ENCODE data around the gene C1QBP. TPM values are rescaled to one million over a fixed set of nuclear protein-coding genes. Genes with fewer than 3 reads are reported as not detected.

C1QBP gene
- total RNA-seq, 4 donors from 2014 or later = 102 to 200 (median 134) TPM

DNA sequence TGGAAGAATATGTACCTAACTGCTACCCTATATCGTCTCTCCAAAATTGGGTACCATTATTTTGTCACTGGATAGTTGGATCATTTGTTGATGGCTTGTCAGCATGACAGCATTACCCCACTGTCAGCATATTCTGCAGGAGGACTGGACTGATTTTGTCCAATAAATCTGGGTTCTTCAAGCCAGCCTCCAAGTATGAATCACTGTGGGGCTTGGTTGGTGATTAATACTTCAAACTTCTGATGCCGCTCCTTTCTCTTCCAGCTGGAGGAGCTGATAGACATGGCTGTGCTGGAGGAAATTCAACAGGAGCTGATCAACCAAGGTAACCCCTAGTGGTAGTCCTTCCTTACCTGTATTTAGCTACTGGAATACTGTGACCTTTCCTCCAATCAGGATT, 16.4 kb downstream of the C1QBP start:
- H3K4me3 ChIP-seq = no peak overlapping the region
- intact Hi-C loops (cut with DNase I; ENCODE audit: low total_unique reads) = no loop called here
- ATAC-seq (no peak), DNase-seq (no peak)
- peaks cover 21 to 24% of the 10 kb centered on the region in 2 donors for H3K4me1 ChIP-seq
- TF ChIP-seq, protein P1, sequence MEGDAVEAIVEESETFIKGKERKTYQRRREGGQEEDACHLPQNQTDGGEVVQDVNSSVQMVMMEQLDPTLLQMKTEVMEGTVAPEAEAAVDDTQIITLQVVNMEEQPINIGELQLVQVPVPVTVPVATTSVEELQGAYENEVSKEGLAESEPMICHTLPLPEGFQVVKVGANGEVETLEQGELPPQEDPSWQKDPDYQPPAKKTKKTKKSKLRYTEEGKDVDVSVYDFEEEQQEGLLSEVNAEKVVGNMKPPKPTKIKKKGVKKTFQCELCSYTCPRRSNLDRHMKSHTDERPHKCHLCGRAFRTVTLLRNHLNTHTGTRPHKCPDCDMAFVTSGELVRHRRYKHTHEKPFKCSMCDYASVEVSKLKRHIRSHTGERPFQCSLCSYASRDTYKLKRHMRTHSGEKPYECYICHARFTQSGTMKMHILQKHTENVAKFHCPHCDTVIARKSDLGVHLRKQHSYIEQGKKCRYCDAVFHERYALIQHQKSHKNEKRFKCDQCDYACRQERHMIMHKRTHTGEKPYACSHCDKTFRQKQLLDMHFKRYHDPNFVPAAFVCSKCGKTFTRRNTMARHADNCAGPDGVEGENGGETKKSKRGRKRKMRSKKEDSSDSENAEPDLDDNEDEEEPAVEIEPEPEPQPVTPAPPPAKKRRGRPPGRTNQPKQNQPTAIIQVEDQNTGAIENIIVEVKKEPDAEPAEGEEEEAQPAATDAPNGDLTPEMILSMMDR (IDR thresholded peaks at IDR 0.05 in 4 of 5, conservative IDR thresholded peaks at IDR 0.05 in 1 of 5) = no peak
- TF ChIP-seq POLR2A (IDR thresholded peaks at IDR 0.05) = no peak
- no peaks in the 10 kb centered on the region for H3K9me3 ChIP-seq
- no peak overlapping the region for H3K27ac ChIP-seq
- peaks cover 0 to 59% of the 10 kb centered on the region in 2 donors for H3K36me3 ChIP-seq
- in situ Hi-C loops (cut with MboI; ENCODE audit: low sequenced_read_pairs in 4 of 4) = no loop called here
- no peaks in the 10 kb centered on the region for H3K27me3 ChIP-seq

DNA sequence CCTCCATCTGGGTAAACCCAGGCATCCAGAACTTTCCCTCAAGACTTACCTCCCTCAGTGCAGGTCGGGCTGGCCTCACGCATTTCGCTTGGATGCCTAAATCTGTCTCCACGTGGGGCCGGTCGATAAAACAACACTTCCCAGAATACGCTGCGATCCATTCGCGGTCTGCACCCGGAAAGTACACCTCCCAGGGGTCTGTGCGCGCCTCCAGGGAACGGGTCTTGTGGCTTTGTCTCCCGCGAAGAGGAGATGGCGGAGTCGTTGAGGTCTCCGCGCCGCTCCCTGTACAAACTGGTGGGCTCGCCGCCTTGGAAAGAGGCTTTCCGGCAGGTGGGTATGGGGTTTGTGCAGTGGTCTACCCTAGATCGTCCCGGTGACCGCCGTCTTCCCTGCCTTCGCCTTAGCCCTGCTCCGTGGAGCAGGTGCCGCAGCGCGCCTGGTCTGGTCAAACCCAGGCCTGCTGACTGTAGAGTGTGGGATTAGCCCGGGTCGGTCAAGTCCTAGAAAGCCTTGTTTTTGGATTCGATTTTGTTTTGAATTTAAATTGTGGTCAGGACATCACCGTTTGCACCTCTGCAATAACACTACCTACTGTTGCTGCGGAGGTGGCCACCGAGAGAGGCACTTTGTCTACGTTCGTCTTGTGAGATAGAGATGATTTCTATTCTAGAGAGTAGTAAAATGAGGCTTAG, 18.8 kb downstream of the C1QBP start, which contains the start of gene RPAIN:
RPAIN (plus strand) TSS at position 224 of the 695 bp plus-strand sequence; CDS start at position 253, 29 bp downstream.
- peak within 1 kb of the TSS; percentile 76 to 99 (median 92) for H3K4me3 ChIP-seq
- intact Hi-C loops (cut with DNase I; ENCODE audit: low total_unique reads) = loop anchor here (1.0 to 2.0 kb wide), 4 partner anchors 19 to 136 kb away; partner anchors contain the start of genes C1QBP, DERL2 and MIS12
- no peaks in the 10 kb centered on the region for H3K27me3 ChIP-seq
- TF ChIP-seq POLR2A (IDR thresholded peaks at IDR 0.05) = peak in 1 of 2 donors; percentile 59
- TF ChIP-seq, protein P1 (IDR thresholded peaks at IDR 0.05 in 4 of 5, conservative IDR thresholded peaks at IDR 0.05 in 1 of 5) = no peak
- DNase-seq (peak; percentile 86 to 87), ATAC-seq (peak; percentile 85 to 86)
- peak within 1 kb of the TSS; percentile 86 to 98 (median 94) for H3K27ac ChIP-seq
- in situ Hi-C loops (cut with MboI; ENCODE audit: low sequenced_read_pairs in 4 of 4) = no loop called here
- no peaks in the 10 kb centered on the region for H3K9me3 ChIP-seq
- peaks cover 28 to 30% of the 10 kb centered on the region in 2 donors for H3K4me1 ChIP-seq
- peaks cover 0 to 41% of the 10 kb centered on the region in 2 donors for H3K36me3 ChIP-seq

DNA sequence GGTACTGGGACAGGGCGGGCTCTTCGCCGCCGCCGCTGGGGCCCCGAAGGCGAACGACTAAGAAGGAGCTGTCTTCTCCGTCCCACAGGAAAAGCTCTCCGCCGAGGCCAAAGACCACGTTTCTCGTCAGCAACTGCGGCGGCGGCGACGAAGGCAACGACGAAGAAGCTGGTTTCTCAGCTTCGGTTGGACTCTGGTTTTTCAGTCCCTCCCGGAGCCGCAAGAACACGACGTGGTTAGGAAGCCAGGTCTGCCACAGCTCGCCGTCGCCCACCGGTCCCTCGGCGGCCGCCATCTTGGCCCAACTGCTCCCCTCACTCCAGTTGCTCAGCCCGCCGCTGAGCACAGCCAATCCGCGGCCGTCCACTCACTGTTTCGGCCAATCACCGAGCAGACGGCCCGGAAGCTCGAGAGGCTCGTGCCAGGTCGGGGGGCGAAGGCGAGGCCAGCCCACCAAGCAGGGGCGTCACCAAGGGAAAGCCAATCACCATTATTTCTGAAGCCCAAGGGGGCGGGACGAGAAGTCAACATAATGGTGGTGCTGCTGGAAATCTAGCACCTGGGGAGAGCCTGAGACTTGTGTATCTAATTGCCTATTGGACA, 19.5 kb downstream of the C1QBP start, which contains the start of gene NUP88:
NUP88 (minus strand) TSS at position 307 of the 603 bp plus-strand sequence; CDS start at position 295, 12 bp downstream.
- no peaks in the 10 kb centered on the region for H3K9me3 ChIP-seq
- no peaks in the 10 kb centered on the region for H3K27me3 ChIP-seq
- DNase-seq (peak; percentile 95), ATAC-seq (peak; percentile 91)
- in situ Hi-C loops (cut with MboI; ENCODE audit: low sequenced_read_pairs in 4 of 4) = no loop called here
- peak within 1 kb of the TSS; percentile 86 to 98 (median 94) for H3K27ac ChIP-seq
- peaks cover 0 to 40% of the 10 kb centered on the region in 2 donors for H3K36me3 ChIP-seq
- TF ChIP-seq, protein P1 (IDR thresholded peaks at IDR 0.05 in 4 of 5, conservative IDR thresholded peaks at IDR 0.05 in 1 of 5) = no peak
- TF ChIP-seq POLR2A (IDR thresholded peaks at IDR 0.05) = peak; percentile 94
- intact Hi-C loops (cut with DNase I; ENCODE audit: low total_unique reads) = loop anchor here (1.0 kb wide), 3 partner anchors 20 to 135 kb away; partner anchors contain the start of genes C1QBP, DERL2 and MIS12
- H3K4me1 ChIP-seq = peaks cover 28 to 31% of the 10 kb centered on the region in 2 donors
- peak within 1 kb of the TSS; percentile 76 to 99 (median 92) for H3K4me3 ChIP-seq

DNA sequence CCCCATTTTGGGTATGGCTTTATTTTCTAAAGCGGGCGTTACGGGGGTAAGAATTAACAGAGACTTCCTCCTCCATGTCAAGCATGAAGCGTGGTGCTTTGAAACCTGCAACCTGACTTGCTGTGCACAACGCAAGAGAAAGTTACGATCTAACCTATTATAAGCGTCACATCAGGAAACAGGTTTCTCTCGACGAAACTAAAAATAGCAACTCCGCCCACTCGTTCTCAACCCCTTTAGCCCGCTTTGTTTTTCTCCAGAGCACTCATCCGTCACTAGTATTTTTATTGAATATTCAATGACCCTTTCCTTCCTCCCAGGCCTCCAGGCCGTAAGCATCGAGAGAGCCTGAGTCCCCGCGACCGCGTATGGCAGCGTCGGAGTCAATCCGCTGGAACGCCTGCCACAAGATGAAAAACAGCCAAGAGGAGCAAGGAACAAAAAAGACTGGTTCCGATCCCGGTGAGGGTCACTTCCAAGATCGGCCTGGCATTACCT, 20.0 kb downstream of the C1QBP start:
- in situ Hi-C loops (cut with MboI; ENCODE audit: low sequenced_read_pairs in 4 of 4) = no loop called here
- peaks cover 0 to 36% of the 10 kb centered on the region in 2 donors for H3K36me3 ChIP-seq
- peak; percentile 30 to 49 for ATAC-seq

More for the DNA sequence above, 20.0 kb downstream of the C1QBP start:
- H3K4me3 ChIP-seq = peak overlapping the region; percentile 76 to 99 (median 92)
- H3K27ac ChIP-seq = peak overlapping the region; percentile 86 to 98 (median 94)
- TF ChIP-seq, protein P1 (IDR thresholded peaks at IDR 0.05 in 4 of 5, conservative IDR thresholded peaks at IDR 0.05 in 1 of 5) = no peak
- no peak for TF ChIP-seq POLR2A (IDR thresholded peaks at IDR 0.05)
- peaks cover 31 to 36% of the 10 kb centered on the region in 2 donors for H3K4me1 ChIP-seq
- peak; percentile 19 to 54 for DNase-seq
- H3K27me3 ChIP-seq = no peaks in the 10 kb centered on the region
- H3K9me3 ChIP-seq = no peaks in the 10 kb centered on the region
- intact Hi-C loops (cut with DNase I; ENCODE audit: low total_unique reads) = loop anchor here (1.0 kb wide), 3 partner anchors 20 to 135 kb away; partner anchors contain the start of genes C1QBP, DERL2 and MIS12
